ENCODE results near the gene LMBRD1.

Gene LMBRD1

DNA sequence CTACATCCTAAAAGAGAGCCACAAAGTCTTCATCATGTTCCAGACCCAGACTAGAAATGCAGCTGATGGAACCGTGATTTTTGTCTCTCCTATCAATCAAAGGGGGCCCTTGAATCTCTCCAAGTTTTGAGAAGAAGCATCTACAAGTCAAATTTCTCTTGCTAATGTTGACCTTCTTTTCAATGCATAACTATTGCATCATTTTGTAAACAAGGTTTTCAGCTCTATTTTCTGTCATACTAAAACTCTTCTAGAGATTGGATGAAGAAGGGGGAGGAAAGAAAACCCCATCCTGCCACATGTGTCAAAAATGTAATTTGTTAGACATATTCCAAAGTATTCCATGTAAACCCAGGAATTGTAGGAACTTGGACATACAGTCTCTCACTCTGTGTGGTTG is 169.2 kb downstream of the LMBRD1 start (continued):
- TF ChIP-seq, protein P1, sequence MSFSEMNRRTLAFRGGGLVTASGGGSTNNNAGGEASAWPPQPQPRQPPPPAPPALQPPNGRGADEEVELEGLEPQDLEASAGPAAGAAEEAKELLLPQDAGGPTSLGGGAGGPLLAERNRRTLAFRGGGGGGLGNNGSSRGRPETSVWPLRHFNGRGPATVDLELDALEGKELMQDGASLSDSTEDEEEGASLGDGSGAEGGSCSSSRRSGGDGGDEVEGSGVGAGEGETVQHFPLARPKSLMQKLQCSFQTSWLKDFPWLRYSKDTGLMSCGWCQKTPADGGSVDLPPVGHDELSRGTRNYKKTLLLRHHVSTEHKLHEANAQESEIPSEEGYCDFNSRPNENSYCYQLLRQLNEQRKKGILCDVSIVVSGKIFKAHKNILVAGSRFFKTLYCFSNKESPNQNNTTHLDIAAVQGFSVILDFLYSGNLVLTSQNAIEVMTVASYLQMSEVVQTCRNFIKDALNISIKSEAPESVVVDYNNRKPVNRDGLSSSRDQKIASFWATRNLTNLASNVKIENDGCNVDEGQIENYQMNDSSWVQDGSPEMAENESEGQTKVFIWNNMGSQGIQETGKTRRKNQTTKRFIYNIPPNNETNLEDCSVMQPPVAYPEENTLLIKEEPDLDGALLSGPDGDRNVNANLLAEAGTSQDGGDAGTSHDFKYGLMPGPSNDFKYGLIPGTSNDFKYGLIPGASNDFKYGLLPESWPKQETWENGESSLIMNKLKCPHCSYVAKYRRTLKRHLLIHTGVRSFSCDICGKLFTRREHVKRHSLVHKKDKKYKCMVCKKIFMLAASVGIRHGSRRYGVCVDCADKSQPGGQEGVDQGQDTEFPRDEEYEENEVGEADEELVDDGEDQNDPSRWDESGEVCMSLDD (tag by site-specific recombination; IDR thresholded peaks at IDR 0.05) = no peak
- TF ChIP-seq ZNF2 (tag by site-specific recombination; IDR thresholded peaks at IDR 0.05) (no peak), ZNF248 (tag by site-specific recombination; IDR thresholded peaks at IDR 0.05) (no peak)

DNA sequence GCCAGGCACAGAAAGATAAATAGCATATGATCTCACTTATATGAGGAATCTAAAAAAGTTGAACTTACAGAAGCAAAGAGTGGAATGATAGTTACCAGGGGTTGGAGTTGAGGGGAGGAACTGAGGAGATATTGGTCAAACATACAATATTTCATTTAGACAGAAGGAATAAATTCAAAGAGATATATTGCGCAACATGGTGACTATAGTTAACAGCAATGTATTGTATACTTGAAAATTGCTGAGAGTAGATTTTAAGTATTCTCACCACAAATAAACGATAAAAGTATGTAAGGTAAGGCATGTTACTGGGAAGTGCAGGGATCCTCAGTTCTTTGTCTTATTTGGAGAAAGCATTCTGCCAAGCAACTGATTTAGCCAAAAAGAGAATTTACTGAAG is 171.9 kb downstream of the LMBRD1 start:
- Histone ChIP-seq H3K36me3 (ENCODE audit: control insufficient read depth in 2 of 2, insufficient read depth in 1 of 2, low read length in 2 of 2) (no peaks in the 10 kb centered on the region), H3K4me3 (ENCODE audit: low read depth, low read length) (no peak overlapping the region), H3K9me3 (ENCODE audit: control insufficient read depth, insufficient read depth, low read depth, low read length) (no peaks in the 10 kb centered on the region), H3K27ac (ENCODE audit: extremely low read depth, low read depth, low read length) (no peak overlapping the region), H3K4me1 (ENCODE audit: control insufficient read depth, insufficient read depth, low read length) (no peaks in the 10 kb centered on the region)
- TF ChIP-seq ZNF146 (tag by site-specific recombination; IDR thresholded peaks at IDR 0.05) = peak; percentile 22; the same call in 1 of the 2 replicates
- TF ChIP-seq, protein P2, sequence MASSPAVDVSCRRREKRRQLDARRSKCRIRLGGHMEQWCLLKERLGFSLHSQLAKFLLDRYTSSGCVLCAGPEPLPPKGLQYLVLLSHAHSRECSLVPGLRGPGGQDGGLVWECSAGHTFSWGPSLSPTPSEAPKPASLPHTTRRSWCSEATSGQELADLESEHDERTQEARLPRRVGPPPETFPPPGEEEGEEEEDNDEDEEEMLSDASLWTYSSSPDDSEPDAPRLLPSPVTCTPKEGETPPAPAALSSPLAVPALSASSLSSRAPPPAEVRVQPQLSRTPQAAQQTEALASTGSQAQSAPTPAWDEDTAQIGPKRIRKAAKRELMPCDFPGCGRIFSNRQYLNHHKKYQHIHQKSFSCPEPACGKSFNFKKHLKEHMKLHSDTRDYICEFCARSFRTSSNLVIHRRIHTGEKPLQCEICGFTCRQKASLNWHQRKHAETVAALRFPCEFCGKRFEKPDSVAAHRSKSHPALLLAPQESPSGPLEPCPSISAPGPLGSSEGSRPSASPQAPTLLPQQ (tag by site-specific recombination; IDR thresholded peaks at IDR 0.05) = no peak
- ChIA-PET POLR2A (no interaction called here), CTCF (interaction anchor here (1.3 kb wide), 1 partner anchor 35 kb away, joined by 3 read pairs; no protein-coding TSS in a partner anchor)
